Effector CD4-positive, alpha-beta T cell (primary cell): ENCODE measurements around the gene RRP9.
"Not testable (repeated sequence)": the region's sequence is repeated elsewhere in the genome, so short reads cannot be mapped to it uniquely, and the experiment has no call there.

ENCODE experiments used
- DNase-seq: peaks from one replicate; pipeline ENCODE4 v3.0.0-alpha.2; 2020

RRP9 gene

DNA sequence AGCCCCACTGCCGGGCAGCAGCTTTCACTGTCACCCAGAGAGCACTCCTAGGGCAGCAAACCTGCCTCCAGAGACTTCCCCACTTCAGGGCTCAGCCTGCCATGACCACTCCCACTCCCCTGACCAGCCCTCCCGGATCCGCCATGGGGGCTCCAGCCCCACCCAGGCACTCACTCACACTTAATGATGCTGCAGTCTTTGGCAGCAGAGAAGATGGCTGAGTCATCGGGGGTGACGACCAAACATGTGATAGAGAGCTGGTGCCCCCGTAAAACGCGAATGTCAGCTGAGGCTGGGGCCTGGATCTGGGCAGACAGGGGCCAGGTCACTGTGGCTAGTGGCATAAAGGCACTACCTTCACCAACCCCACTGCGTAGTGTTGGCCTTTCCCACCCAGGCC lies 4.7 kb downstream of the RRP9 start:
- DNase-seq, result no peak

DNA sequence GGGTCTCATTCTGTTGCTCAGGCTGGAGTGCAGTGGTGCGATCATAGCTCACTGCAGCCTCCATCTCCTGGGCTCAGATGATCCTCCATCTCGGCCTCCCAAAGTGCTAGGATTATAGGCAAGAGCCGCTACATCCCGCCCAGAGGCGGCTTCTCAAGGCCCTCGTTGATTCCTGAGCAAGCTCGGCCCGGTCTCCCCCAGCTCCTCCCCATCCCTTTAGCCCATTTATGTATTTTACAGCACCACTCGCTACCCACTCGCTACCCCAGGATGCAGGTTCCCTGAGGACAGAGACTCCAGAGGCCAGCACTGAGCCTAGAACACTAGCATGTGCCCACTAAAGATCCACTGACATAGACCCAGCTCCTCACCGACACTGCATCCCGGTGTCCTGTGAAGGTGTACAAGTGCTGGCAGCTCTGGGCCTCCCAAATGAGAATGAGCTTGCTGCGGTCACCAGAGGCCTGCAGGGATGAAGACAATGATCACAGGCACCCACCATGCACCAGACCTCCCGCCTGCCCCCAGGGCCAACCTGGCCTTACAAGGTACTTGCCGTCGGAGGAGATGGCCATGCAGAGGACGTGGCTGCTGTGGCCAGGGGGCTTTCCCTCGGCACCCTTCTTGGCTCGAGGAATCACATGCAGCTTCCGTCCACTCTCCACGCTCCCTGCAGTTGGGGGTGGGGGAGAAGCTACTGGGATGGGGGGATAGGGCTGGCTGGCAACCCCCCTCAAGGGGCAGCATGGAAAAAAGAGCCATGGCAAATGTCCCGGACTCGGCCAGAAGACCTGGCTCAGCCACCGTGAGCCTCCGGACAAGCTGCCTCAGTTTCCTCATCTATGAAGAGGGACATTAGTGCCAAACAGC lies 5.6 kb downstream of the RRP9 start:
- DNase-seq, result no peak

GRCh38 chr3:51934991-51935885 lies 6.5 kb downstream of the RRP9 start:
- no peak for DNase-seq

DNA sequence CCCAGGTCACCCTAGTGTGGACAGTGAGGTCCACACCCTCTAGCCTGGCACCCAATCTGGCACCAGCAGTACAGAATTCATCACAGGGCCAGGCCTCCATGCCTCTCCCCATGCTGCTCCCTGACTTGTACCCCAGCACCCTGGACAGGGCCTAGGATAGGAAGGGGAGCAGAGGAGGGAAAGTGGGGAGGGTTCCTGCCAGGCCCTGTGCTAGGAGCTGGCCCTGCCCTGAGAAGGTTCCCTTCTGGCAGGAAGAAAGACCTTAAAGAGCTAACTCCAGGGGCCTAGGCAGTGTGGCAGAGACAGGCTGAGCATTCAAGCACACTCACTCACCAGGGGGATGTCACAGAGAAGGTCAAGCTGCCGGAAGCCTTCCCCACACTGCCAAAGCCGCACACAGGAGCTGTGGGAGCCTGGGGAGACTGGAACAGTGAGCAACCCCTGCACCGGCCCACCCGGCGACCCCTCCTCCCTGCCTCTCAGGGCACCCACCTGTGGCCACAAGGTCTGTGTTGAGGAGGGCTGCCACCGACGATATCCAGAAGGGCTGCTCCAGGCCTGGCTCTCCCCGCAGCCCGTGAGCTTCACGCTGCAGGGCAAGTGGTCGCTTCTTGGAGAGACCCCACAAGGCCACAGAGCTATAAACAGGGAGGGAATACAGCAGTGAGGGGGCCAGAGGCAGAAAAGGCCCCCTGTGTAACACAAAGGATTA lies 7.4 kb downstream of the RRP9 start:
- DNase-seq, result no peak

- DNase-seq, result no peak
Observed at GRCh38 chr3:51933471-51934138, 8.1 kb downstream of the RRP9 start.

GRCh38 chr3:51932471-51933370 lies 9.0 kb downstream of the RRP9 start:
- DNase-seq, result no peak

GRCh38 chr3:51931756-51932155 lies 9.9 kb downstream of the RRP9 start:
- no peak for DNase-seq

- no peak for DNase-seq
Observed at GRCh38 chr3:51930439-51930838, 11.3 kb downstream of the RRP9 start.

DNA sequence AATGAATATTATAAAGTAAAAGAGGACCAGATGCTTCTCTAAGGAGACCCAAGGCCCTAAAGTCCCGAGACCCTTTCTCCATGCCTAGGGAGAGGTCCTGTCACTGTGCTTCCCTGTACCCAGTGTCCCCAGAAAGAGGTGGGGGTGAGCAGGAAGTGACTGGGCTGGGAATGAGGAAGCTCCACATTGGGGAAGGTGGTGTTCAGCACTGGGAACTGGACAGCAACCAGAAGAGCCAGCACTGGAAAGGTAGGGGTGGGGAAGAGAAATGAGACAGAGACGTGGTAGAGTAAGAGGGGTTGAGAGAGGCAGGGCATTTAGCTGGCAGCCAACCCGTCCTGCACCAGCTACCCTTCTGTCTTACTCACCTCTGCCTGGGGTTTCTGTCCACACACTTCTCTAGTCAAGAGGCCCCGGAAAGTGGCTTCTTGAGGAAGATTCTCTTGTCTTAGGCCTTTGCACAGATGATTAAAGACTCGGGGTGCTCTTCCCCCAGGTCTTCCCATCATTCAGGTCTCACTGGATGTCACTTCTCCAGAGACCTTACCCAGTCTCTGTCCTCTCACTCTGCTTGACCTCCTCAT lies 12.2 kb downstream of the RRP9 start:
- DNase-seq, result no peak

DNA sequence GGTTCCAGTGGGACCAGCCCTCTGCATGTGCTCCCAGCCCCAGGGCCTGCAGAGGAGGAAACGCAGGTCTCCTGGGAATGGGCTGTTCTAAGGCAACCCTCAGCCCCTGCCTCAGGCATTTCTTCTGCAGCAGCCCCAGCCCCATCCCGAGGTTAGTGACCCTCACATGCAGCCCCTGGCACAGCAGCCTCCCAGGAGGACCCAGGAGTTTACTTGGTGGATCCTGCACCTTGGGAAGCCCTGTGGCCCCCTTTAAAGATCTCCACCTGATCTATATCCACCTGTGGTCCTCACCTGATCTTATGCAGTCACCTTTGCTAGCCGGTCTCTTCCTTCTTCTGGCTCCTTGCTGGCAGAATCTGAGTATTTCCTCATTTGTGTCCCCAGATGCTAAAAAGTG lies 12.7 kb downstream of the RRP9 start:
- not testable (repeated sequence) for DNase-seq

DNA sequence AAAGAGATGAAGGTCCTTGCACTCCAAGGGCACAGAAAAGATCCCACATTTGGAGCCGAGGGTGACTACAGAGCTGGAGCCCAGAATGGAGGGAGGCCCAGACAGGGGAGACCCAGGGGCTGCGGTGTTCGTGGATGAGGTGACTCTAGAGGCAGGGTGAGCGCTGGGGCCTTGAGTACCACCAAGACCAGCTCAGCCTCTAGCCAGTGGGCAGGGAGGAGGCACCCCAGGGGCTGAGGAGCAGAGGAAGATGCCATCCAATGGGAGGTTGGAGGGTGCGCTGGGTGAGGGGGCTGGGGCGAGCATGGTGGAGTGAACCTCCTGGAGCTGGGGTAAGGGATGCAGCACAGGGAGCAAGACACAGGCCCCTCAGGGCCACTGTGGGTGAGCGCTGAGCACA lies 13.3 kb downstream of the RRP9 start:
- no peak for DNase-seq

DNA sequence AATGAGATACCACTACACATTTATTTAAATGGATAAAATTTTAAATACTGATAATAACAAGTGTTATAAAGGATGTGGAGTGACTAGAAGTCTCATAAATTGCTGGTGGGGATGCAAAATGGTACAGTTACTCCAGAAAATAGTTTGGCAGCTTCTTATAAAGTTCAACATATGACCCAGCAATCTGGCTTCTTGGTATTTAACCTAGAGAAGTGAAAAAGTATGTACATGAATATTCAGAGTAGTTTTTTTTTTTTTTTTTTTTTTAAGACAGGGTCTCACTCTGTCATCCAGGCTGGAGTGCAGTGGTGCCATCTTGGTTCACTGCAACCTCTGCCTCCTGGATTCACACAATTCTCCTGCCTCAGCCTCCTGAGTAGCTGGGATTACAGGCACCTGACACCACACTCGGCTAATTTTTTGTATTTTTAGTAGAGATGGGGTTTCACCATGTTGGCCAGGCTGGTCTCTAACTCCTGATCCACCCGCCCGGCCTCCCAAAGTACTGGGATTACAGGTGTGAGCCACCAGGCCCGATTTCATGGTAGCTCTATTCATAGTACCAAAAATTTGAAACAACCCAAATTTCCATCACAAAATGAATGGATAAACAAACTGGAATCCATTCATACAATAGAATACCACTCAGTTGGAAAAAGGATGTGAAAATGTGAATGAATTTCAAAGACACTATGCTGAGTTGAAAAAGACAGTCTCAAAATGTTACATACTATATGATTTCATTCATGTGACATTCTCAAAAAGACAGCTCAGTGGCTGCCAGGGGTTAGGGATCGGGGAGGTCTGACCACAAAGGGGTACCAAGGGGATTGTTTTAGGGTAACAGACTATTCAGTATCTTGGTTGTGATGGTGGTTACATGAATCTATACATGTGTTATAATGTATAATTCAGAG lies 14.4 kb downstream of the RRP9 start:
- DNase-seq, result no peak

DNA sequence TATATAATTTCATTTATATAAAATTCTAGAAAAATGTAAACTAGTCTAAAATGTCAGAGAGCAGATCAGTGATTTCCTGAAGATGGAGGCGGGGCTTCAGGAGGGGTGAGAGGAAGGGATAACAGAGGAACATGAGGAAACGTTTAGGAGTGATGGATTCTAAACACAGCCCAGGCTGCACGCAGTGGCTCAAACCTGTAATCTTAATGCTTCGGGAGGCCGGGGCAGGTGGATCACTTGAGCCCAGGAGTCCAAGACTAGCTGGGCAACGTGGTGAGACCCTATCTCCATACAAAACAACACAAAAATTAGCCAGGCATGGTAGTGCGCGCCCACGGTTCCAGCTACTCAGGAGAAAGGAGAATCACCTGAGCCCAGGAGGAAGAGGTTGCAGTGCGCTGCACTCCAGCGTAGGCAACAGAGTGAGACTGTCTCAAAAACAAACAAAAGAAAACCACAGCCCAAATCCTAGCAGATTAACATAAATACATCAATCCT lies 20.6 kb downstream of the RRP9 start:
- DNase-seq, result no peak

DNA sequence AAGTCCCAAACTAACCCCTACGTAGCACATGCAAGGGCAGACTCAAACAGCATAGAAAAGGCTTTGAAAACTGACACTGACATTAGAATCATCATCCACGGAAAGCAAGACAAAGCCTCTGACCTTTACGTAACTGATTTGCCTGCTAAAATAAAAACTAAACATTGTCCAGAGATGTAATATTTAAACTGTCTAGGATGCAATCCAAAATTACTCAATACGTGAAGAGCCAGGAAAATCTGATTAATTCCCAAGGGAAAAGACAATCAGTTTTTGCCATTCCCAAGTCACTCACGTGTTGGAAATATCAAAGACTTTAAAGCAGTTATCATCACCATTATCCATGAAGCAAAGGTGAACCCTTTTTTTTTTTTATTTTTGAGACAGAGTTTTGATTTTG lies 25.3 kb downstream of the RRP9 start:
- no peak for DNase-seq

DNA sequence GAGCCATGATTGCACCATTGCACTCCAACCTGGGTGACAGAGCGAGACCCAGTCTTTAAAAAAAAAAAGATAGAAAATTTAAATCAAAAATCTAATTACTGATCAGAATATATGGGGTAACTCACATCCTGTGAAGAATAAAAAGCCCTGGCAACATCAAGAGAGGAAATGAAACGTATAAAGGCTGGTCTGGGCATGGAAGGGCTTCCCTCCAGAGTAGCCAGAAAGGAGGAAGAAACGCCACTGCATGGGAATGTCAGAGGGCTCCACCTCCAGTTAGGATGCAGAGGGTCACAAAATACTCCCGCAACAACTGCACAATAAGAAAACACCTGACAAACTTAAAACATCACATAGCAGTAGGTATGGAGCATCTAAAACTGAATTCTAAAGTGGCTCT lies 33.7 kb downstream of the RRP9 start:
- no peak for DNase-seq

GRCh38 chr3:51904034-51904823 lies 37.5 kb downstream of the RRP9 start:
- DNase-seq, result no peak

DNA sequence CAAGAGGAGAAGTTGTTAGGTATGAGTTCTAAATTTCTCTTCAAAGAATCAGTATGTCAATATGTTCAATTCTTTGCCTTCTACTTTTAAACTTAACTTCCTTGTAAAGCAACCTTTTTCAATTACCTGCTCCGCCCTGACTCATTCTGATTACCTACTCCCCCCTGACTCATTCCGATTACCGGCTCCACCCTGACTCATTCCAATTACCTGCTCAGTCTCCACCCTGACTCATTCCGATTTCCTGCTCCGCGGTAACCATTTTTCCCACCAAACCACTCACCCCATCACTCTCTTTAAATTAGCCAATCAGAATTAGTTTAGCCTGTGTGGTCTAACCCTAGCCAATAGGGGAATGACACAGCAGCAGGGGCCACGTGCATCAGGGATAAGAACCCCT lies 39.3 kb downstream of the RRP9 start:
- DNase-seq, result not testable (repeated sequence)

- DNase-seq, result not testable (repeated sequence)
Observed at GRCh38 chr3:51900043-51900442, 41.7 kb downstream of the RRP9 start.

- DNase-seq, result no peak
Observed at GRCh38 chr3:51897391-51897790, 44.3 kb downstream of the RRP9 start.
